HG03025 (cell line): Measurements from ENCODE around the gene TEX13B.
"Not testable (repeated sequence)": the region's sequence is repeated elsewhere in the genome, so short reads cannot be mapped to it uniquely, and the experiment has no call there.

ENCODE experiments used
- ATAC-seq: cut with Tn5 transposase; IDR thresholded peaks from one replicate; pipeline ENCODE4 v1.9.1; 2021; ENCODE audit warnings: mild to moderate bottlenecking, moderate library complexity; ENCODE audit not compliant: unreplicated experiment, low FRiP score

The TEX13B gene, protein sequence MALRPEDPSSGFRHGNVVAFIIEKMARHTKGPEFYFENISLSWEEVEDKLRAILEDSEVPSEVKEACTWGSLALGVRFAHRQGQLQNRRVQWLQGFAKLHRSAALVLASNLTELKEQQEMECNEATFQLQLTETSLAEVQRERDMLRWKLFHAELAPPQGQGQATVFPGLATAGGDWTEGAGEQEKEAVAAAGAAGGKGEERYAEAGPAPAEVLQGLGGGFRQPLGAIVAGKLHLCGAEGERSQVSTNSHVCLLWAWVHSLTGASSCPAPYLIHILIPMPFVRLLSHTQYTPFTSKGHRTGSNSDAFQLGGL

DNA sequence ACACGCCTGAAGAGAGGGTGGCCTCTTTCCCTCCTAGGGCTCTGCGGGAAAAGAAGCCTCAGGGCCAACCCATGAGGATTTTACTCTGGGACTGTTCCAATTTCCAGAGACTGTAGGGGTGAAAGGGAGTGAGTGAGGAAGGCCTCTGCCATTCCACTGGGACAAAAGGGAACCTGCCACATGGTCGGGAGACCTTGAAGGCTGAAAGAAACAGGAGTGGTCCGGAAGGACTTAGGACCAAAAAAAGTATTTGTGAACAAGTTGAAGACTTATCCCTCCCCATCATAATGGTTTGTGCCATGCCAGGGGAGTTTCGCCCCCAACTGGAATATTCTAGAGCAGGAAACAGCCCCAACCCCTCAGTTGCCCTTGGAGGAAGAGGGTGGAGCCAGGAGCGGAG, at the start of gene TEX13B:
Gene TEX13B (minus strand): TSS at position 15 of the 400 bp plus-strand sequence. CDS start 243 bp downstream, outside the sequence.
- ATAC-seq = no peak

DNA sequence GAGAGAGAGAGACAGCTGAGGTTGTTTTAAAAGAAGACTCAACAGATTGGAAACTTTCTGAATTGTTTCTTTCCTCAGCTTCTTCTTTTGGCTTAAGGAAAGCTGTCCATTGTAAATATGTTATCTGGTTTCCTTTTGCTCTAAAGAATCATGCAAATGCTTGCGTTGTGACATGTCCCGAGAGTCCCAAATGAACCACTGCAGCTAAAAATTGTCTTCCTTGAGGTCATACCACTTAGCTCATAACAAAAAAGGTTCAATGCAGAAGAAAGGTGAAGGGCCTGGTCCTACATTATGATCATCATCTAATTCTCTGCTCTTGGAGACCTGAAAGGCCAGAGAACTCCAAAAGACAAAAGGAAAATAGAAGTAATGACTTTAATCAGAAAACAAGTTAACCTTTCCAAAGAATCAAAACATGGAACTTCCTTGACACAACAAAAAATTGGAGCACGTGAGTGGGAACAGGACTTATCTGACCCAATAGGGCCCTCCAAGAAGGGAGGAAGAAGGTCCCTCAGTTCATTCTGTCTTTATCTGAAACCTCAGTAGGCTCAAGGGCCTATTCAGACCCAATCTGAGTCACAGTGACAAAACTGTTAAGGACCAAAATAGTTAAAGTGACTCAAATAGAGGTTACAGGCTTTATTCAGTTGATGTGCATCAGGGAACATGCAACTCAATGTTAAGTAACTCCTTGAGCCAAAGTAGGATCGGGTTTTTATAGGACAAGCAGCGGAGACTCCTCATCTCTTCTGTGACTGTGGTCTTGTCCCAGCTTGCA, 48.0 kb upstream of the TEX13B start:
- peak; percentile 66 for ATAC-seq

DNA sequence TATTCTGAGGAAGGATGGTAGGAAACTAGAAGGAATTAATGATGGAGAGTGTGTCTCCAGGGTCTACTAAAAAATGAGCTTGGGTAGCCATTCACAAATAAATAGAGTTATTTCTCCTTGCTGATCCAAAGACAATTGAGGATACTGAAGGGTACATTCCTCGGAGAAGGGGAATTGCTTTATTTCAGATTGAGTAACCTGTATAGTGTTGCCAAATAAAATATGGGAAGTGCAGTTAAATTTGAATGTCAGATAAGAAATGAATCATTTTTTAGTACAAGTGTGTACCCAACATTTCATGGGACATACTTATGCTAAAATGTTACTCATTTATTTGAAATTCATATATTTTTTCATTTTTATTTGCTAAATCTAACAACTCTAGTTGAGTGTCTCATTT, 46.7 kb upstream of the TEX13B start:
- ATAC-seq = no peak

DNA sequence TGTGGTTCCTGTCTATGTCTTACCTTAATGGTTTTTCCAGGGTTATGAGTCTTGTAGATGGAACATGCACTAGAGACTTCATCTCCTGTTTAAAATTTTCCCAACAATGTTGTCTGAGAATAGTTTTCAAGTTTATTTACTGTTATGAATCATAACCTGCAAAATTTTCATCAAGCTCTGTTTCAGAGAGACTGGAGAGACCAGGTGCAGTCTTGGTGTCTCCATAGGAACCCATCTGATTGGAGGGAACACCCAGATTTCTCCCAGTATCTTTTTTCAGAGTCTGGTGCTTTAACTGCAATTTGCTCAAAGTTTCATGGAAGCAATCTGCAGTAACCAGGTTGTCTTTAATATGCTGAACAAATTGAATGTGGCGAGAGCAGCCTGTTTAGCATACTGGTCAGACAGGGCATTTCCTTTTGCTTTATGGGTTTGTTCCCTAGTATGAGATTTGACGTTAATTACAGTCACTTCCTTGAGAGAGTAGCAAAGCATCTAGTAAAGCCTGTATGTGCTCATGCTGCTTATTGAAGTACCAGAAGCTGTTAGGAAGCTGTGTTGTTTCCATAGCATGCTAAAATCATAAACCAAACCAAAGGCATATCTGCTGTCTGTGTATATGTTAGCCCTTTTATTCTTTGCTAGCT, 43.9 kb upstream of the TEX13B start:
- ATAC-seq = no peak

DNA sequence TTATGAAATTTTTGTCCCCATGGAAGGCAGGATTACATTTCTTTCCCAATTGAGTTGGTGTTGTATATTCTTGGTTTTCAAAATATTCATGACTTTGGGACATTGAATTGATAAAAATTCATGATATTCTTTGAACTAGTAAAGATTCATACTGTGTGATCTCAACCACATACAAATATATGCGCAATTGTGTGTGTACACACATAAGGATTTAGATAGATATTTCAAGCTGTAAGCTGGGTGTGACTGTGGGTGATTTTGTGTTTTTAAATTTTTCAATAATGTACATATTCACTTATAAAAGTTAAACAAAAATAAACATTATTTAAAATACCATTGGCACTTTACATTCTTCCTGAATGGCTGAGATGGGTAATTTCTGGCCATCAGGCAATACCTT, 43.2 kb upstream of the TEX13B start:
- ATAC-seq = no peak

DNA sequence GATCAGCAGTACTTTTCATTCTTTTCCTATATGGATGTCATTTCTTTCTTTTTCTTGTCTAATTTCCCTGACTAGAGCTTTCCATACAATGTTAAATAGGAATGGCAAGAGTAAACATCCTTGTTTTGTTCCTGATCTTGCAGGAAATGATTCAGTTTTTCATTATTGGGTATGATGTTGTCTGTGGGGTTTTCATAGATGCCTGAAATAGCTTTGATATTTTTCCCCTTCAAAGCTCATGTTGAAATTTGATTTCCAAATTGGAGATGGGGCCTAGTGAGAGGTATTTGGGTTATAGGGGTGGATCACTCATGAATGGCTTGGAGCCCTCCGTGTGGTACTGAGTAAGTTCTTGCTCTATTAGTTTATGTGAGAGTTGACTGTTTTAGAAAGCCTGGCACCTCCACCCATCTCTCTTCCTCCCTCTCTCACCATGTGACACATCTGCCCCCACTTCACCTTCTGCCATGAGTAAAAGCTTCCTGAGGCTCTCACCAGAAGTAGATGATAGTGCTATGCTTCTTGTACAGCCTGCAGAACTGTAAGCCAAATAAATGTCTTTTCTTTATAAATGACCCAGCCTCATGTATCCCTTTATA, 40.4 kb upstream of the TEX13B start:
- ATAC-seq = no peak

DNA sequence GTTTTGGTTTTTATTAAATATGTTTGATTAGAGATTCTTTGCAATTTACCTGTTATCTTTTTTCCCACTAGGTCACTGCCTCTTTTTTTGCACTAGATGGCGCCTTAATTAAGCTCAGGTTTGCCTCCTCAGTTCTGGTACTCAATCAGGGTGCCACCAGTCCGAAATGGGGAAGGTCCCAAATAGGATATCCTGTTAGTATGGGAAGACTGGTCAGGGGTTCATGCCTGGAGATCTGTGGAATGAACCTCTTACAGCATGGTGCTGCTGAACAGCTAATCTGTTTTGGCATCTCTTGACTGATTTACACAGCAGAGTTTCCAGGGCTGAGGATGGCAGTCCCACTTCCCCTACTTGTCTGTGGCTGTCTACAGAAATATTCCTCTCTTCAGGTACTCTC, 38.5 kb upstream of the TEX13B start:
- ATAC-seq = no peak

DNA sequence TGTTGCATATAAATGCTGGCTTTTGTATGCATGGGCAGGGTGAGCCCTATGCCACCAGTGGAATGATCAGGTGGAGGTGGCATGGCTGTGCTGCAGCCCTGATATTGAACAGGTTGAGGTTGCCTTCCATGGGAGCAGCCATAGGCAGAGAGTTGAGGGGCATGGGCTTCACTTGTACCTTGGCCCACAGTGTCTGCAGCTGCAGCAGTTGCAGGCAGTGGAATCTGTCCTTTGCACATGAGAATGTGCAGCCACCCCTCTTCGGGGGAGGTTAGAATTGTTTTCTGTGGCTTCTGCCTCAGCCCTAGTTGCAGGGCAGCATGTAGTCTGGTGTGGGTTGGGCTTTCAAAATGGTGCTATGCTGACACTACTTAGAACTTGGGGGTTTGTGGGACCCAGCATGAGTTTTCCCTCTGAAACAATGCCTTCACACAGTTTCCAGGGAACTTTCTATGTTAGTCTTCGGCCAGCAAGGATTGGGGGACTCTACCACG, 37.3 kb upstream of the TEX13B start:
- peak; percentile 31 for ATAC-seq

DNA sequence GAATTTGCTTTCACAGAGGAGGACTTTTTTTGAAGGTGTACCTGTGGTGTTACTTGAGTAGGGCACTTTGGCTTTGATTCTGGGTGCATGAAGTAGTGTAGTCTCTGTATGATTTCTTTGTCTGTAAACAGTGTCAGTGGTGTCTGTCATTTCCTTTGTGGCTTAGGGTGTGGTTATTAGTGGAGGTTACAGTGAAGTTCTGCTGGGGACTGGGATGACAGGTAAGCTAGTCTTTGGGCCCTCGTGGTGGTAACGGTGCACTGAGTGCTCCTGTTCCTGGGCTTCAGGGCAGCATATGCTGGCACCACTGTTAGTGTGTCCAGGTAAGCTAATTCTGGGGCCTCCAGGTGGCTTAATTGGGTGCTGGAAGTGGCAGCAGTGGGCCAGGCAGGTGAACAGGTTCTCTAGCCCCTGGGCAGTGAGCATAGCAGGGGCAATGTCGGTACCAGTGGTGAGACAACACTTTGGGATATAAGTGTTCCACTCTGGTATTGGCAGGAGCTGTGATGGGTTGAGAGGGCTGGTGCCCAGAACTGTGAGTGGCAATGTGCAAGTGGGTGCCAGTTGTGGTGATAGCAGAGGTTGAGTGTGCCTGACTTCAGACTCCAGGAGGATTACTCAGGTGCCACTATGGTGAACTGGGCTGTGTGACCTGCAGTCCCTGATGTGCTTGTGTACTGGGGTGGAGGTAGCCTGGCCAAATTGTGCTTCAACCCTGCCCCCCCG, 36.6 kb upstream of the TEX13B start:
- peak; percentile 68 for ATAC-seq

DNA sequence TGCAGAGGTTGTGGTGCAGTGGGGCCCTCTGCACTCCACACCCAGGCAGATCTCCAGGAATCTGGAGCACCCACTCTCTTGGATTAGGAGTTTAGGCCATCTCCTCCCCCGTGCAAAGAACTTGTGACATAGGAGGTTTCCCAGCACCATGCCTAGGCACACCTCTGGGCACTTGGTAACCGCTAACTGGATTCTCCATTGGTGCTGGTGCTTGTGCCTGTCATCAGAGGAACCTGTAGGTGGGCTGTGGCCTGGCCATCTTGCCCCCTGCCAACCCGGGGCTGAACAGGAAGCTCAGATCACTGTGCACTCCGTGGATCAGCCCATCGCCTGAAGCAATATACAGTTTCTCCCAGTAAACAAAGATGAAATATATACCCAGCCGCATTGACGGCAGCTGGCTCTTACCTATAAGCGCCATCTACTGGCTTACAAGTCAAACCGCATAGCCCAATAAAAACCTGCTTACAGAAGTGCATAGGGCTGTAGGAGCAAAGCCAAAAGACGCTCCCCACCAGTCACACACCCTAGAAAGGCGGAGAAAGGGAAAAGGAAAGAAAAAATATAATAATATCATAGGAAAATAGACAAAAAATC, 19.1 kb upstream of the TEX13B start:
- ATAC-seq = peak; percentile 75

DNA sequence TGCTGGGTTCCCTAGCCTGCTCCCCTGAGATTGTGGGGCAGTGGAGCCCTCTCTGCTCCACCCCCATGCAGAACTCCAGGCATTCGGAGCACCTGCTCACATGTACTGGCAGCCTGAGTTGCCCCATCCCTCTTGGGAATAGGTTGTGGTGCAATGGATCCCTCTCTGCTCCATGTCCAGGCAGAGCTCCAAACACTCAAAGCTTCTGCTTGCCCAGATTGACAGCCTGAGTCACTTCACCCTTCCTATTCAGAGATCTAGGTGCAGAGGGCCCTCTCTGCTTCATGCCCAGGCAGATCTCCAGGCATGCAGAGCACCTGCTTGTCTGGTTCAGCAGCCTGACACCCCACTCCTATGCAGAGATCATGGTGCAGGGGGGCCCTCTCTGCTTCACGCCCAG, 18.6 kb upstream of the TEX13B start:
- ATAC-seq = no peak

DNA sequence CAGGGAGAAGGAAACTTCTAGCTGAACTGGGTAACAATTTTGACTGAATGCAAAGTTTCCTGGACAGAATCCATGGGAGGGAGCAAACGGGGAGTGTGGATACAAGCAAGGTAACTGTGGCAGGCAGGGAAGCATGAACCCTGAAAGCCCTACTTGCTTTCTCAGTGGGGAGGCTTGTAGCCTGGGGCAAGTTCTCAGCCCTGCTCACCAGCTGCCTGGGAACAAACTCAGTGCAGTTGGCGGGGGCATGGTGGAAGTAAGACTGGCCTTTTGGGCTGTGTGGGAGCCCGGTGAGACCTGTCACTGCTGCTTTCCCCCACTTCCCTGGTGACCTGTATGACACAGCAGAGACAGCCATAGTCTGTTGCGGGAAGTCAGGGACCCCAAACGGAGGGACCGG, 14.0 kb upstream of the TEX13B start:
- ATAC-seq = no peak

DNA sequence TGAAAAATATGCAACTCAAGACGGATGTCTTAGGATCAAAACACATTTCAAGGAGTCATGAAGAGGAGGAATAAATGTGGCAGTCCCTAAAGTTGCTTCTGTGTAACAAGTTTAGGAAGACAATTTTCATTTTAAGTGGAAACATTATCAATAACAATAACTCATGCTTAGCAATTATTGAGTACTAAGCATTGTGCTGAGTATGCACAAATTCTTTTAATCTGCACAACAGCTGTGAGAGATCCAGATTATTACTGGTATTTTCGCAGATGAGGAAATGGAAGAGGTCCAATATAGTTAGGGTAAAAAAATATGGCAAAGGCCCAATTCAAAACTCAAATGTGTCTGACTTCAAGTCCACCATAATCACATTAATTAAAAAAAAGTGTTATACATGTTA, 2.9 kb upstream of the TEX13B start:
- ATAC-seq = no peak

DNA sequence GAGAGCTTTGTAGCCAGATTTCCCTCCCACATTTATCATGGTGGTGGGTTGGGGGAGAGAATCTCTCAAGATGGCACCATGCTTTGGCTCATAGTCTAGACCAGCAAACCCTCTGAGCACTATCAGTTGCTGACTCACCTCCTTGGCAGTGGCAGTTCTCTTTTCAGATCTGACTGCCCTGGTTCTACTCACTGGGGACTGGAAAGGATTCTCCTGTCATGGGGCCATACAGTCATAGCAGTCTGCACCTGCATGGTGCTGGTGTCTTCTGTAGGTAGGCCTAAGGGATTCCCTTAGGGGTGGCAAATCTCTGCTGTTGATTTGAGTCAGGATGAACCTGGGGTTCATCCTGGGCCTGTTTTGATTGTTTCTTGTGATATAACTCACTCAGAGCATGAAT, 2.6 kb downstream of the TEX13B start:
- no peak for ATAC-seq

DNA sequence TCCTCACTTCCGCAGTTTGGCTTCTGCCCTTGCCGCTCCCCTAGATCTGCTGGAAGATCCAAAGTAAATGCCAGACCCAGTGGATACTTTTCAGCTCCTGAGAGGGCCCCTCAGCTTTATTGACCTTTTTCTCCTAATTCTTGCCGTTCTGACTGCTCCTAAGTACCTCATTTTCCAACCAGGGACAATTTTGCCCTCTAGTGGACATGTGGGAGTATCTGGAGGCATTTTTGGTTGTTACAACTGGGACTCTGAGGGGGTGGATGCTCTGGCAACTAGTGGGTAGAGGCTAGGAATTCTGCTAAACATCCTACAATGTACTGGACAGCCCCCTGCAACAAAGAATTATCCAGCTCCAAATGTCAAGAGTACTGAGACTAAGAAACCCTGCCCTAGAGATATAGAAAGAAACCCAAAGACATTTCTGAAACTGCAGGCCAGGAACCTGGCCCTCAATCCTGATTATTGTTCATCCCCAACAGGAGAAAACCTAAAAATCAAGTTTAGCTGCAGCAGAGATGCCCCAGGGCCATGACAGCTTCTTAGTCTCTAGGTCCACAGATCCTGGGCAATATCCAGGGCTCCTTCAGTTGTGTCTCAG, 3.4 kb downstream of the TEX13B start:
- no peak for ATAC-seq

DNA sequence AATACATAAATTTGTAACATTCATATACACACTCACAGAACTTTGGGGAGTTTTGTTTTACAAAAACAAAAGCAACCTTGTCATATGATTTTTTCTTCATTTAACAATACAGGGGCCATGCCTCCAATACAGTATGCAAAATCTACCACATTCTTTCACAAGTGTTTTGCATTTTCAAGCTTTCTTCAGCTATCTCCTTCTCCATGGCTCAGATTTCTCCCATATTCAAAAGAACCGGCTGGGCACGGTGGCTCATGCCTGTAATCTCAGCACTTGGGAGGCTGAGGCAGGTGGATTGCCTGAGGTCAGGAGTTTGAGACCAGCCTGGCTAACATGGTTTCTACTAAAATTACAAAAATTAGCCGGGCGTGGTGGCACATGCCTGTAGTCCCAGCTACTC, 4.1 kb downstream of the TEX13B start:
- no peak for ATAC-seq

DNA sequence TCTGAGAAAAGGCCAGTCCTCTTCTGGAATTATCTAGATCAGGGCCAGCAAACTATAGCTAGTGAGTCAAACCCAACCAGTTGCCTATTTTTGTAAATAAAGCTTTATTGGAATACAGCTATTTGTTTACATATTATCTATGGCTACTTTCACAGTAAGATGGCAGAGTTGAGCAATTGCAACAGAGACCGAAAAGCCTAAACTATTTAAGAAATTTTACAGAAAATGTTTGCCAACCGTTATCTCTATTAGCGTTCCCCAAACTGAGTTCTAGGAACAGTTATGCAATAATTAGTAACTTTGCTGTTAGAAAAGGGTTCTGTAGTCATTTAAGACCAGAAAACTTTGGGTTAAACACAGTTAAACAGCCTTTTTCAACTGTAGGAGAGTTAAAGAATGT, 10.5 kb downstream of the TEX13B start:
- ATAC-seq = no peak

DNA sequence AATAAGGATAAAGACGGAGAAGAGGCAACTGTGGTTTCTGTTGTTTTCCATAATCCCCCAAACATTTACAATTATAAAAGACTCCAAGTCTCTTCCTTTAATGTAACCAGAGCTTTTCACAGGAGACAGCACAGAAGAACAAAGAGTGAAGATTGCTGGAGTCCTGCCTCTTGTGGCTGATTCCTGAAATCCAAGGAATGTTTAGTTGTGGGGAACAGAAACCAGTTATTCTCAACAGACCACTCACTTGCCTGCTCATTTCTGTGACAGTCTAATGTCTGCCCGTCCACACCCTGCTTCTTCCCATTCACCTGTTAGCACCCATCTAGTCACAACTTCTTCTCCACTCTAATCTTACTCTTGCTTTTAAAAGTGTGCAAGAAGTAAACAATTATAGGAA, 12.1 kb downstream of the TEX13B start:
- ATAC-seq = no peak

DNA sequence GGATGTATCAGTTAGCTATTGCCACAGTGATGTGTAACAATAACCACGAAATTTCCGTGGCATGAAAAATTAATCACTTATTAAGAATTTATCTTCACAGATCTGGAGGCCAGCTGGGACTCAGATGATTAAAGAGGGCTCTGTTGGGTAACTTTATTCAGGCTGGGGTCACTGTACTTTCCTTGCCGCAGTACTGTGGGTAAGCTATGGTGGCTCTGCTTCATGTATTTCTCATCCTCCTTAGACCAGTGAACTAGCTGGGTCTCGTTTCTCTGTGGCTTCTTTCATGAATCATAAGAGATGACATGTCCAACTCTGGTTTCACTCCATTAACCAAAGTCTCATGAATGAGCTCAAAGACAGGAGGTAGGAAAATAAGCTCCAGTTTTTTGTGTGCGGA, 13.5 kb downstream of the TEX13B start:
- ATAC-seq = no peak

DNA sequence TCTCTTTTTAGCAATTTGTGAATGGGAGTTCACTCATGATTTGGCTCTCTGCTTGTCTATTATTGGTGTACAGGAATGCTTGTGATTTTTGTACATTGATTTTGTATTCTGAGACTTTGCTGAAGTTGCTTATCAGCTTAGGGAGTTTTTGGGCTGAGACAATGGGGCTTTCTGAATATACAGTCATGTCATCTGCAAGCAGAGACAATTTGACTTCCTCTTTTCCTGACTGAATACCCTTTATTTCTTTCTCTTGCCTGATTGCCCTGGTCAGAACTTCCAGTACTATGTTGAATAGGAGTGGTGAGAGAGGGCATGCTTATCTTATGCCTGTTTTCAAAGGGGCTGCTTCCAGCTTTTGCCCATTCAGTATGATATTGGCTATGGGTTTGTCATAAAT, 26.8 kb downstream of the TEX13B start:
- not testable (repeated sequence) for ATAC-seq
